IMR-90 (cell line): ENCODE results near the gene GH2.

ENCODE experiments used
- BHLHE40 ChIP-seq: fragments of 150-350 bp; IDR thresholded peaks from 2 replicates; pipeline ENCODE4 v1.6.1; 2016; ENCODE audit warnings: mild to moderate bottlenecking, low read depth, low read length
- CEBPB ChIP-seq: IDR thresholded peaks from 2 replicates; pipeline ENCODE4 v1.6.1; 2012; ENCODE audit warnings: low read depth, low read length, improper control_type of control experiment
- CHD1 ChIP-seq: IDR thresholded peaks from 2 replicates; pipeline ENCODE4 v1.6.1; 2012; ENCODE audit warnings: low read depth, low read length, improper control_type of control experiment
- FOS ChIP-seq: fragments of 150-350 bp; IDR thresholded peaks from 2 replicates; pipeline ENCODE4 v1.6.1; 2016; ENCODE audit warnings: low read depth, low read length
- MAFK ChIP-seq: IDR thresholded peaks from 2 replicates; pipeline ENCODE4 v1.6.1; 2012; ENCODE audit warnings: low read depth, low read length, improper control_type of control experiment
- MAZ ChIP-seq: IDR thresholded peaks from 2 replicates; pipeline ENCODE4 v1.6.1; 2012; ENCODE audit warnings: low read depth, mild to moderate bottlenecking, low read length, improper control_type of control experiment, moderate library complexity, borderline replicate concordance
- MXI1 ChIP-seq: IDR thresholded peaks from 2 replicates; pipeline ENCODE4 v1.6.1; 2012; ENCODE audit warnings: low read depth, mild to moderate bottlenecking, low read length, moderate library complexity, borderline replicate concordance
- POLR2A ChIP-seq: IDR thresholded peaks from 2 replicates; pipeline ENCODE4 v1.6.1; 2012; ENCODE audit warnings: mild to moderate bottlenecking, low read depth, low read length
- RAD21 ChIP-seq: IDR thresholded peaks from 2 replicates; pipeline ENCODE4 v1.6.1; 2012; ENCODE audit warnings: low read length, improper control_type of control experiment
- RCOR1 ChIP-seq: IDR thresholded peaks from 2 replicates; pipeline ENCODE4 v1.6.1; 2012; ENCODE audit warnings: mild to moderate bottlenecking, low read length, improper control_type of control experiment; ENCODE audit not compliant: insufficient replicate concordance
- RFX5 ChIP-seq: IDR thresholded peaks from 2 replicates; pipeline ENCODE4 v1.8.0; 2012; ENCODE audit warnings: low read depth, mild to moderate bottlenecking, low read length, moderate library complexity
- SMC3 ChIP-seq: fragments of 150-350 bp; IDR thresholded peaks from 2 replicates; pipeline ENCODE4 v1.6.1; 2016; ENCODE audit warnings: low read depth, mild to moderate bottlenecking, antibody characterized with exemption, low read length, moderate library complexity
- TF ChIP-seq, protein P1 (sequence below): conservative IDR thresholded peaks from 2 replicates; pipeline ENCODE4 v1.5.1; 2012; ENCODE audit warnings: mild to moderate bottlenecking, low read depth, low read length, improper control_type of control experiment
- TF ChIP-seq, protein P2 (sequence below): fragments of 150-350 bp; IDR thresholded peaks from 2 replicates; pipeline ENCODE4 v1.6.1; 2017; ENCODE audit warnings: mild to moderate bottlenecking, antibody characterized with exemption, low read length, low read depth

DNA sequence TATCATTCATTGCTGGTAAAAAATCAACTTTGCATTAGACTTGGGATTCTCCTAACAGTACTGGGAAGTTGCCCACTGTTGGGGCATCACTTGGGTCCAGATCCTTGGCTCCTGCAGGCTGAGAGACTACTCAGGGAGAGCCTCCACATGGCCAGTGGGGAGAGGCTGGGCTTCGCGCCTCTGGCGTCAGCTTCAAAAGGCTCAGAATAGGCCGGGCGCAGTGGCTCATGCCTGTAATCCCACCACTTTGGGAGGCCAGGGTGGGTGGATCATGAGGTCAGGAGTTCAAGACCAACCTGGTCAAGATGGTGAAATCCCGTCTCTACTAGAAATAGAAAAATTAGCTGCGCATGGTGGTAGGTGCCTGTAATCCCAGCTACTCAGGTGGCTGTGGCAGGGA is 32.7 kb upstream of the GH2 start:
- TF ChIP-seq, protein P1, sequence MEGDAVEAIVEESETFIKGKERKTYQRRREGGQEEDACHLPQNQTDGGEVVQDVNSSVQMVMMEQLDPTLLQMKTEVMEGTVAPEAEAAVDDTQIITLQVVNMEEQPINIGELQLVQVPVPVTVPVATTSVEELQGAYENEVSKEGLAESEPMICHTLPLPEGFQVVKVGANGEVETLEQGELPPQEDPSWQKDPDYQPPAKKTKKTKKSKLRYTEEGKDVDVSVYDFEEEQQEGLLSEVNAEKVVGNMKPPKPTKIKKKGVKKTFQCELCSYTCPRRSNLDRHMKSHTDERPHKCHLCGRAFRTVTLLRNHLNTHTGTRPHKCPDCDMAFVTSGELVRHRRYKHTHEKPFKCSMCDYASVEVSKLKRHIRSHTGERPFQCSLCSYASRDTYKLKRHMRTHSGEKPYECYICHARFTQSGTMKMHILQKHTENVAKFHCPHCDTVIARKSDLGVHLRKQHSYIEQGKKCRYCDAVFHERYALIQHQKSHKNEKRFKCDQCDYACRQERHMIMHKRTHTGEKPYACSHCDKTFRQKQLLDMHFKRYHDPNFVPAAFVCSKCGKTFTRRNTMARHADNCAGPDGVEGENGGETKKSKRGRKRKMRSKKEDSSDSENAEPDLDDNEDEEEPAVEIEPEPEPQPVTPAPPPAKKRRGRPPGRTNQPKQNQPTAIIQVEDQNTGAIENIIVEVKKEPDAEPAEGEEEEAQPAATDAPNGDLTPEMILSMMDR: no peak
- no peak for TF ChIP-seq RAD21
- TF ChIP-seq CHD1: no peak
- no peak for TF ChIP-seq POLR2A
- no peak for TF ChIP-seq FOS
- no peak for TF ChIP-seq RCOR1
- TF ChIP-seq, protein P2, sequence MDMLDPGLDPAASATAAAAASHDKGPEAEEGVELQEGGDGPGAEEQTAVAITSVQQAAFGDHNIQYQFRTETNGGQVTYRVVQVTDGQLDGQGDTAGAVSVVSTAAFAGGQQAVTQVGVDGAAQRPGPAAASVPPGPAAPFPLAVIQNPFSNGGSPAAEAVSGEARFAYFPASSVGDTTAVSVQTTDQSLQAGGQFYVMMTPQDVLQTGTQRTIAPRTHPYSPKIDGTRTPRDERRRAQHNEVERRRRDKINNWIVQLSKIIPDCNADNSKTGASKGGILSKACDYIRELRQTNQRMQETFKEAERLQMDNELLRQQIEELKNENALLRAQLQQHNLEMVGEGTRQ: no peak
- no peak for TF ChIP-seq CEBPB
- TF ChIP-seq MAZ: no peak
- no peak for TF ChIP-seq MXI1
- no peak for TF ChIP-seq MAFK
- TF ChIP-seq BHLHE40: no peak
- no peak for TF ChIP-seq RFX5
- TF ChIP-seq SMC3: no peak
